H1 (cell line): Measurements from ENCODE around the gene TMEM187. TPM values are rescaled to one million over a fixed set of nuclear protein-coding genes. Genes with fewer than 3 reads are reported as not detected.

Experiments
- CTCF ChIA-PET: fragments of 300-600 bp; sonication (Branson Sonifier 250); formaldehyde crosslinking; loops from one replicate; lab custom pipeline; 2021; ENCODE audit not compliant: partially characterized antibody; lab: Charles Lee
- POLR2A ChIA-PET: fragments of 300-600 bp; sonication (Branson Sonifier 250); formaldehyde crosslinking; loops from one replicate; lab custom pipeline; 2021; ENCODE audit warnings: inconsistent platforms; ENCODE audit not compliant: partially characterized antibody; lab: Charles Lee
- DNase-seq, 2 experiments: peaks; one replicate each; pipeline versions ENCODE4 v3.0.0 to v3.0.0-alpha.2; 2010 to 2022; ENCODE audit warnings: low spot score in 2 of 2, low read depth in 1 of 2, mixed read lengths in 1 of 2
- FAIRE-seq: peaks from 2 replicates; lab custom pipeline; 2011; peaks lifted over from hg19 to GRCh38; lab: Jason Lieb, UNC
- H2AFZ ChIP-seq: 2 replicates; pipeline ENCODE4 v1.8.1; 2012; ENCODE audit warnings: low read length, inconsistent platforms
- H2AK5ac ChIP-seq: 2 replicates; pipeline ENCODE4 v1.6.1; 2013; ENCODE audit warnings: low read depth, low read length
- H2BK120ac ChIP-seq: replicated peaks from 2 replicates; pipeline ENCODE3; 2013; ENCODE audit warnings: low read depth, low read length, inconsistent platforms
- H2BK12ac ChIP-seq: 2 replicates; pipeline ENCODE4 v1.6.1; 2013; ENCODE audit warnings: low read depth, low read length
- H2BK15ac ChIP-seq: 2 replicates; pipeline ENCODE4 v1.6.1; 2013; ENCODE audit warnings: low read length
- H2BK20ac ChIP-seq: 2 replicates; pipeline ENCODE4 v1.6.1; 2013; ENCODE audit warnings: low read length
- H2BK5ac ChIP-seq: 2 replicates; pipeline ENCODE4 v1.6.1; 2013; ENCODE audit warnings: low read depth, low read length
- H3K14ac ChIP-seq: 2 replicates; pipeline ENCODE4 v1.6.1; 2013; ENCODE audit warnings: inconsistent platforms; ENCODE audit not compliant: insufficient read length
- H3K18ac ChIP-seq: 2 replicates; pipeline ENCODE4 v1.6.1; 2013; ENCODE audit warnings: low read length; ENCODE audit errors: extremely low read depth
- H3K23ac ChIP-seq: 2 replicates; pipeline ENCODE4 v1.6.1; 2013; ENCODE audit warnings: inconsistent platforms; ENCODE audit not compliant: insufficient read length
- H3K23me2 ChIP-seq: 2 replicates; pipeline ENCODE4 v1.6.1; 2013; ENCODE audit warnings: low read depth, low read length
- H3K27ac ChIP-seq: 2 replicates; pipeline ENCODE4 v1.6.1; 2011; ENCODE audit warnings: low read depth, low read length, inconsistent platforms
- H3K27me3 ChIP-seq, 4 experiments: replicated peaks in 1 of 4; 1 replicate in 1 of 4; 2 replicates in 3 of 4; pipeline versions ENCODE4 v1.6.1 to v1.8.1; 2011 to 2013; ENCODE audit warnings: low read length in 3 of 4, mild to moderate bottlenecking in 3 of 4, inconsistent platforms in 2 of 4, mixed read lengths in 2 of 4, moderate library complexity in 1 of 4; ENCODE audit not compliant: control insufficient read depth in 3 of 4, insufficient read depth in 3 of 4; ENCODE audit errors: extremely low read depth in 1 of 4
- H3K36me3 ChIP-seq, 4 experiments: 2 replicates each; pipeline versions ENCODE4 v1.6.1 to v1.8.1; 2011 to 2013; ENCODE audit warnings: mild to moderate bottlenecking in 4 of 4, low read length in 3 of 4, moderate library complexity in 2 of 4, control low read depth in 1 of 4, inconsistent platforms in 1 of 4; ENCODE audit not compliant: insufficient read depth in 4 of 4, control insufficient read depth in 2 of 4
- H3K4ac ChIP-seq: replicated peaks from 2 replicates; pipeline ENCODE3; 2013; ENCODE audit warnings: low read length, low read depth, mixed read lengths, inconsistent platforms; ENCODE audit not compliant: insufficient read length
- H3K4me1 ChIP-seq, 4 experiments: replicated peaks in 1 of 4; 1 replicate in 1 of 4; 2 replicates in 3 of 4; pipeline versions ENCODE4 v1.6.1 to v1.8.1; 2011 to 2013; ENCODE audit warnings: low read length in 3 of 4, inconsistent platforms in 2 of 4, mixed read lengths in 1 of 4; ENCODE audit not compliant: insufficient read depth in 4 of 4, control insufficient read depth in 3 of 4
- H3K4me2 ChIP-seq, 2 experiments: 2 replicates each; pipeline versions ENCODE4 v1.6.1 to v1.8.1; 2011 to 2013; ENCODE audit warnings: low read depth in 2 of 2, low read length in 2 of 2, control low read depth in 1 of 2, inconsistent platforms in 1 of 2, mild to moderate bottlenecking in 1 of 2; ENCODE audit not compliant: insufficient read depth in 1 of 2
- H3K4me3 ChIP-seq, 4 experiments: fragments of 200-600, 300-600 bp in 1 of 4; sonication (generic), shearing (Covaris generic), sonication (Bioruptor Twin) in 1 of 4; 2 replicates each; pipeline versions ENCODE4 v1.5.1 to v1.8.1; 2011 to 2016; ENCODE audit warnings: low read length in 4 of 4, low read depth in 3 of 4, control low read depth in 2 of 4, inconsistent platforms in 2 of 4, mild to moderate bottlenecking in 2 of 4, mixed read lengths in 1 of 4, moderate library complexity in 1 of 4; ENCODE audit not compliant: insufficient read depth in 2 of 4; ENCODE audit errors: extremely low read depth in 1 of 4
- H3K56ac ChIP-seq: replicated peaks from 2 replicates; pipeline ENCODE3; 2013; ENCODE audit warnings: low read depth, mild to moderate bottlenecking, mixed read lengths, low read length, inconsistent platforms; ENCODE audit not compliant: insufficient read length
- H3K79me1 ChIP-seq: 2 replicates; pipeline ENCODE4 v1.6.1; 2013; ENCODE audit warnings: low read depth, low read length, control low read depth
- H3K79me2 ChIP-seq, 2 experiments: 2 replicates each; pipeline versions ENCODE4 v1.6.1 to v1.8.1; 2012 to 2013; ENCODE audit warnings: low read length in 2 of 2, mild to moderate bottlenecking in 2 of 2, inconsistent platforms in 1 of 2; ENCODE audit not compliant: insufficient read depth in 2 of 2, control insufficient read depth in 1 of 2
- H3K9ac ChIP-seq, 4 experiments: replicated peaks in 1 of 4; 1 replicate in 1 of 4; 2 replicates in 3 of 4; pipeline versions ENCODE4 v1.6.1 to v1.8.1; 2011 to 2013; ENCODE audit warnings: low read depth in 3 of 4, low read length in 3 of 4, control low read depth in 2 of 4, mild to moderate bottlenecking in 2 of 4, moderate library complexity in 2 of 4, inconsistent platforms in 1 of 4; ENCODE audit errors: extremely low read depth in 1 of 4
- H3K9me3 ChIP-seq, 2 experiments: 2 replicates each; pipeline versions ENCODE4 v1.6.1 to v1.8.1; 2012 to 2013; ENCODE audit warnings: mild to moderate bottlenecking in 2 of 2, moderate library complexity in 2 of 2, control low read depth in 1 of 2, inconsistent platforms in 1 of 2, low read depth in 1 of 2, low read length in 1 of 2, mixed read lengths in 1 of 2; ENCODE audit not compliant: insufficient read depth in 2 of 2
- H4K20me1 ChIP-seq, 2 experiments: replicated peaks in 1 of 2; 2 replicates each; pipeline versions ENCODE3 to v1.8.1; 2011 to 2013; ENCODE audit warnings: inconsistent platforms in 2 of 2, low read length in 2 of 2, mild to moderate bottlenecking in 1 of 2; ENCODE audit not compliant: insufficient read depth in 2 of 2, control insufficient read depth in 1 of 2
- H4K5ac ChIP-seq: 2 replicates; pipeline ENCODE4 v1.6.1; 2013; ENCODE audit warnings: low read length, low read depth, mixed read lengths, inconsistent platforms; ENCODE audit not compliant: insufficient read length
- H4K8ac ChIP-seq: 2 replicates; pipeline ENCODE4 v1.8.0; 2013; ENCODE audit warnings: mild to moderate bottlenecking, moderate library complexity, low read length, inconsistent platforms; ENCODE audit not compliant: insufficient read depth; ENCODE audit errors: extremely low read depth
- H4K91ac ChIP-seq: replicated peaks from 2 replicates; pipeline ENCODE3; 2013; ENCODE audit warnings: low read length, mixed read lengths, inconsistent platforms; ENCODE audit not compliant: insufficient read length
- HDAC6 ChIP-seq: IDR thresholded peaks from one replicate; pipeline ENCODE4 v1.7.1; 2012; ENCODE audit warnings: low read depth, mild to moderate bottlenecking, inconsistent platforms, low read length, moderate library complexity
- WGBS, 2 experiments: shearing (Covaris generic) in 1 of 2; methylation state at CpG; one replicate each; pipeline versions ENCODE4 v1.1.6 to v1.1.7; 2013 to 2015; ENCODE audit warnings: low lambda C conversion rate in 2 of 2, mixed read lengths in 2 of 2, inconsistent platforms in 1 of 2, low coverage in 1 of 2, missing lambda C conversion rate in 1 of 2; ENCODE audit not compliant: insufficient replicate concordance in 2 of 2, insufficient coverage in 1 of 2, insufficient read length in 1 of 2; ENCODE audit errors: extremely low coverage in 1 of 2, missing lambda C conversion rate in 1 of 2; 5-methylcytosine and 5-hydroxymethylcytosine counted together
- polyA plus RNA-seq, 7 experiments: library from polyadenylated mRNA; depleted of rRNA in 3 of 7; stranded (reverse) in 5 of 7; unstranded in 2 of 7; fragments of >200 nt in 5 of 7; fragments of 200-250 nt in 2 of 7; gene quantifications; 1 replicate in 5 of 7; 2 replicates in 1 of 7; 4 replicates in 1 of 7; pipeline versions ENCODE4 v1.2.1 to v1.2.3, GENCODE V29; 2011 to 2013; ENCODE audit warnings: missing spikeins in 2 of 7, mixed read lengths in 2 of 7
- total RNA-seq: library from RNA; stranded (reverse); fragmentation: NEBNext Ultra II Directional; extraction: Animal tissue kit (Norgen Biotek cat#: 25700); gene quantifications from 2 replicates; pipeline ENCODE4 v1.2.1, GENCODE V29; 2021
- TF ChIP-seq, protein P1 (sequence below): IDR thresholded peaks from 2 replicates; pipeline ENCODE4 v1.6.1; 2012; ENCODE audit warnings: low read length, inconsistent platforms

The TMEM187 gene
- total and polyA plus RNA-seq, 2 of the 8 experiments (the other 6 are each of a cell fraction or from before 2014, with no cell fraction given): 5.0 to 14.5 TPM

GRCh38 chrX:153924149-153924861 is 48.2 kb upstream of the TMEM187 start:
- H3K4me1 ChIP-seq: peaks cover 3 to 18% (median 12%) of the 10 kb centered on the region in 4 experiments
- WGBS, 2 experiments: 89% methylated on average over 9 of the region's 14 CpGs; no CpG with 5 or more reads in 1 of the 2 experiments
- peaks cover 0 to 2% of the 10 kb centered on the region in 2 experiments for H4K20me1 ChIP-seq
- DNase-seq (no peak), FAIRE-seq (peak; percentile 42)
- ChIA-PET POLR2A (interaction anchor here (0.5 to 14.9 kb wide), 9 partner anchors 16 to 225 kb away, joined by 3 to 231 read pairs (median 6); partner anchors contain the start of genes HCFC1, NAA10, RENBP and TMEM187), CTCF (interaction anchor here (1.0 to 19.6 kb wide), 16 partner anchors 8 to 157 kb away, joined by 3 to 272 read pairs (median 5); partner anchors contain the start of gene RENBP)
- H4K8ac ChIP-seq: no peak overlapping the region
- H3K23ac ChIP-seq: no peak overlapping the region
- peak overlapping the region in 1 of 2 experiments; percentile 94; a peak in 1 of 4 replicates for H3K4me2 ChIP-seq
- no peak overlapping the region for H3K18ac ChIP-seq
- H3K9ac ChIP-seq: no peak overlapping the region
- no peak overlapping the region for H4K91ac ChIP-seq
- no peaks in the 10 kb centered on the region for H3K9me3 ChIP-seq
- peaks cover 15% of the 10 kb centered on the region; the same call in 1 of the 2 replicates for H3K23me2 ChIP-seq
- no peak overlapping the region for H2BK15ac ChIP-seq
- H2AFZ ChIP-seq: no peak overlapping the region
- no peak overlapping the region for H3K4ac ChIP-seq
- H2BK12ac ChIP-seq: no peak overlapping the region
- no peaks in the 10 kb centered on the region for H3K27me3 ChIP-seq
- no peak overlapping the region for H3K27ac ChIP-seq
- 0 out of 8 replicates have a peak, but pooled peaks cover 0 to 2% (median 0%) of the 10 kb centered on the region in 4 experiments for H3K36me3 ChIP-seq
- H3K56ac ChIP-seq: no peak overlapping the region
- no peak overlapping the region; the same call in 1 of the 2 replicates for H2BK5ac ChIP-seq
- H3K4me3 ChIP-seq: no peak overlapping the region
- no peak overlapping the region for H3K14ac ChIP-seq
- H3K79me1 ChIP-seq: no peaks in the 10 kb centered on the region; the same call in 1 of the 2 replicates
- no peak overlapping the region for H4K5ac ChIP-seq
- no peak overlapping the region for H2BK20ac ChIP-seq
- no peak overlapping the region for H2BK120ac ChIP-seq
- H3K79me2 ChIP-seq: peaks cover 0 to 3% of the 10 kb centered on the region in 2 experiments; a peak in 1 of 4 replicates
- H2AK5ac ChIP-seq: no peak overlapping the region
- no peak for TF ChIP-seq HDAC6
- TF ChIP-seq, protein P1, sequence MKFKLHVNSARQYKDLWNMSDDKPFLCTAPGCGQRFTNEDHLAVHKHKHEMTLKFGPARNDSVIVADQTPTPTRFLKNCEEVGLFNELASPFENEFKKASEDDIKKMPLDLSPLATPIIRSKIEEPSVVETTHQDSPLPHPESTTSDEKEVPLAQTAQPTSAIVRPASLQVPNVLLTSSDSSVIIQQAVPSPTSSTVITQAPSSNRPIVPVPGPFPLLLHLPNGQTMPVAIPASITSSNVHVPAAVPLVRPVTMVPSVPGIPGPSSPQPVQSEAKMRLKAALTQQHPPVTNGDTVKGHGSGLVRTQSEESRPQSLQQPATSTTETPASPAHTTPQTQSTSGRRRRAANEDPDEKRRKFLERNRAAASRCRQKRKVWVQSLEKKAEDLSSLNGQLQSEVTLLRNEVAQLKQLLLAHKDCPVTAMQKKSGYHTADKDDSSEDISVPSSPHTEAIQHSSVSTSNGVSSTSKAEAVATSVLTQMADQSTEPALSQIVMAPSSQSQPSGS: no peak
